Ishikawa (cell line): ENCODE results near the gene BTG1.

Source experiments
- CEBPB ChIP-seq: IDR thresholded peaks from 2 replicates; pipeline ENCODE4 v1.6.1; 2012
- CREB1 ChIP-seq: IDR thresholded peaks from 2 replicates; pipeline ENCODE4 v1.6.1; 2012; ENCODE audit warnings: low read depth
- EGR1 ChIP-seq: IDR thresholded peaks from 2 replicates; pipeline ENCODE4 v1.6.1; 2012
- EP300 ChIP-seq: IDR thresholded peaks from 2 replicates; pipeline ENCODE4 v1.6.1; 2012; ENCODE audit warnings: borderline replicate concordance
- FOXM1 ChIP-seq: IDR thresholded peaks from 2 replicates; pipeline ENCODE4 v1.6.1; 2012; ENCODE audit warnings: low read depth, borderline replicate concordance
- NFIC ChIP-seq: IDR thresholded peaks from 2 replicates; pipeline ENCODE4 v1.6.1; 2012
- RAD21 ChIP-seq: IDR thresholded peaks from 2 replicates; pipeline ENCODE4 v1.6.1; 2012; ENCODE audit warnings: low read depth
- TAF1 ChIP-seq: IDR thresholded peaks from 2 replicates; pipeline ENCODE4 v1.6.1; 2012; ENCODE audit warnings: low read depth, mild to moderate bottlenecking
- TCF12 ChIP-seq: IDR thresholded peaks from 2 replicates; pipeline ENCODE4 v1.6.1; 2012; ENCODE audit warnings: low read depth
- TEAD4 ChIP-seq: IDR thresholded peaks from 2 replicates; pipeline ENCODE4 v1.6.1; 2012
- YY1 ChIP-seq: IDR thresholded peaks from 2 replicates; pipeline ENCODE4 v1.6.1; 2012; ENCODE audit warnings: low read depth
- ZBTB7A ChIP-seq: IDR thresholded peaks from 2 replicates; pipeline ENCODE4 v1.6.1; 2012; ENCODE audit warnings: low read depth
- TF ChIP-seq, protein P1 (sequence below): IDR thresholded peaks from 2 replicates; pipeline ENCODE4 v1.6.1; 2012; ENCODE audit warnings: low read depth, mild to moderate bottlenecking
- TF ChIP-seq, protein P2 (sequence below): IDR thresholded peaks from 2 replicates; pipeline ENCODE4 v1.6.1; 2012
- TF ChIP-seq, protein P3 (sequence below): IDR thresholded peaks from 2 replicates; pipeline ENCODE4 v1.6.1; 2012

Gene BTG1

DNA sequence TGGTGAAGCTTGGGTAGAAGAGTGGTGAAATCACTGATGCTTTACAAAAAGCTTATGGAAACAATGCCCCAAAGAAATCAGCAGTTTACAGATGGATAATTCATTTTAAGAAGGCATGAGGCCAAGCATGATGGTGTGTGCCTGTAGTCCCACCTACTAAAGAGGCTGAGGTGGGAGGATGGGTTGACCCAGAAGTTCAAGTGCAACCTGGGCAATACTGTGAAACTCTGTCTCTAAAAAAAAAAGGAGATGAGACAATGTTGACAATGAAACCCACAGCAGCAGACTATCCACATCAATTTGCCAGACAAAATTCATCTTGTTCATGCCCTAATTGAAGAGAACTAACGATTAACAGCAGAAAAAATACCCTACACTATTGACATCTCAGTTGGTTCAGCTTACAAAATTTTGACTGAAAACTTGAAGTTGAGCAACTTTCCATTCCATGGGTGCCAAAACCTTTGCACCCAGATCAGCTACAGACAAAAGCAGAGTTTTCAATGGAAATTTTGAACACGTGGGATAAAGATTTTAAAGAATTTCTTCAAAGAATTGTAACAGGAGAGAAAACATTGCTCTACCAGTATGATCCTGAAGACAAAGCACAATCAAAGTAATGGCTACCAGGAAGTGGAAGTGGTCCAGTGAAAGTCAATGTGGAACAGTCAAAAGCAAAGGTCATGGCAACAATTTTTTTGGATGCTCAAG is 26.7 kb downstream of the BTG1 start:
- TF ChIP-seq TAF1 = no peak
- TF ChIP-seq, protein P1, sequence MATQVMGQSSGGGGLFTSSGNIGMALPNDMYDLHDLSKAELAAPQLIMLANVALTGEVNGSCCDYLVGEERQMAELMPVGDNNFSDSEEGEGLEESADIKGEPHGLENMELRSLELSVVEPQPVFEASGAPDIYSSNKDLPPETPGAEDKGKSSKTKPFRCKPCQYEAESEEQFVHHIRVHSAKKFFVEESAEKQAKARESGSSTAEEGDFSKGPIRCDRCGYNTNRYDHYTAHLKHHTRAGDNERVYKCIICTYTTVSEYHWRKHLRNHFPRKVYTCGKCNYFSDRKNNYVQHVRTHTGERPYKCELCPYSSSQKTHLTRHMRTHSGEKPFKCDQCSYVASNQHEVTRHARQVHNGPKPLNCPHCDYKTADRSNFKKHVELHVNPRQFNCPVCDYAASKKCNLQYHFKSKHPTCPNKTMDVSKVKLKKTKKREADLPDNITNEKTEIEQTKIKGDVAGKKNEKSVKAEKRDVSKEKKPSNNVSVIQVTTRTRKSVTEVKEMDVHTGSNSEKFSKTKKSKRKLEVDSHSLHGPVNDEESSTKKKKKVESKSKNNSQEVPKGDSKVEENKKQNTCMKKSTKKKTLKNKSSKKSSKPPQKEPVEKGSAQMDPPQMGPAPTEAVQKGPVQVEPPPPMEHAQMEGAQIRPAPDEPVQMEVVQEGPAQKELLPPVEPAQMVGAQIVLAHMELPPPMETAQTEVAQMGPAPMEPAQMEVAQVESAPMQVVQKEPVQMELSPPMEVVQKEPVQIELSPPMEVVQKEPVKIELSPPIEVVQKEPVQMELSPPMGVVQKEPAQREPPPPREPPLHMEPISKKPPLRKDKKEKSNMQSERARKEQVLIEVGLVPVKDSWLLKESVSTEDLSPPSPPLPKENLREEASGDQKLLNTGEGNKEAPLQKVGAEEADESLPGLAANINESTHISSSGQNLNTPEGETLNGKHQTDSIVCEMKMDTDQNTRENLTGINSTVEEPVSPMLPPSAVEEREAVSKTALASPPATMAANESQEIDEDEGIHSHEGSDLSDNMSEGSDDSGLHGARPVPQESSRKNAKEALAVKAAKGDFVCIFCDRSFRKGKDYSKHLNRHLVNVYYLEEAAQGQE = no peak
- TF ChIP-seq RAD21 = no peak
- no peak for TF ChIP-seq EP300
- TF ChIP-seq TCF12 = no peak
- TF ChIP-seq ZBTB7A = no peak
- no peak for TF ChIP-seq EGR1
- TF ChIP-seq FOXM1 = no peak
- TF ChIP-seq NFIC = no peak
- no peak for TF ChIP-seq CEBPB
- TF ChIP-seq, protein P2, sequence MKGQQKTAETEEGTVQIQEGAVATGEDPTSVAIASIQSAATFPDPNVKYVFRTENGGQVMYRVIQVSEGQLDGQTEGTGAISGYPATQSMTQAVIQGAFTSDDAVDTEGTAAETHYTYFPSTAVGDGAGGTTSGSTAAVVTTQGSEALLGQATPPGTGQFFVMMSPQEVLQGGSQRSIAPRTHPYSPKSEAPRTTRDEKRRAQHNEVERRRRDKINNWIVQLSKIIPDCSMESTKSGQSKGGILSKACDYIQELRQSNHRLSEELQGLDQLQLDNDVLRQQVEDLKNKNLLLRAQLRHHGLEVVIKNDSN = no peak
- no peak for TF ChIP-seq TEAD4
- TF ChIP-seq CREB1 = no peak
- TF ChIP-seq YY1 = no peak
- TF ChIP-seq, protein P3, sequence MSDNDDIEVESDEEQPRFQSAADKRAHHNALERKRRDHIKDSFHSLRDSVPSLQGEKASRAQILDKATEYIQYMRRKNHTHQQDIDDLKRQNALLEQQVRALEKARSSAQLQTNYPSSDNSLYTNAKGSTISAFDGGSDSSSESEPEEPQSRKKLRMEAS = no peak

DNA sequence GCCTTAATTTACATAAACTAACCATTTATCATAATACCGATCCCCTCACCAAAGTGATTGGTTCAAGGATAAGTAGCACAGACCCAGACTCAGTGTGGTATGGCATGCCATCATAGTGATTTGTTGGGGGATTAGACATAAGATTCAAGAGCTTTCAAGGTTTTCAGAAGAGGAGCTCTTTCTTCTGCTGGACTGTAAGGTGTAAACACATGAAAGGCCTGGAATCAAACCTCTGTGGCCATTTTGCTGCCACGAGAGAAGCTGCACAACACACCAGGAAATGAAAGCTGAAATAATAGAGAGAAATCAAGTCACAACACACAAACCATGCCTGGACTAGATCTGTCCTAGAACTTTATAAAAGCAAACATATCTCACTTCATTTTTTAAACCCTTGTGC is 30.8 kb downstream of the BTG1 start:
- TF ChIP-seq EP300 = no peak
- TF ChIP-seq CEBPB = no peak
- no peak for TF ChIP-seq ZBTB7A
- TF ChIP-seq, protein P1 = no peak
- TF ChIP-seq RAD21 = no peak
- TF ChIP-seq EGR1 = no peak
- no peak for TF ChIP-seq FOXM1
- TF ChIP-seq YY1 = no peak
- no peak for TF ChIP-seq TCF12
- TF ChIP-seq CREB1 = no peak
- TF ChIP-seq, protein P3 = no peak
- no peak for TF ChIP-seq TEAD4
- TF ChIP-seq, protein P2 = no peak

DNA sequence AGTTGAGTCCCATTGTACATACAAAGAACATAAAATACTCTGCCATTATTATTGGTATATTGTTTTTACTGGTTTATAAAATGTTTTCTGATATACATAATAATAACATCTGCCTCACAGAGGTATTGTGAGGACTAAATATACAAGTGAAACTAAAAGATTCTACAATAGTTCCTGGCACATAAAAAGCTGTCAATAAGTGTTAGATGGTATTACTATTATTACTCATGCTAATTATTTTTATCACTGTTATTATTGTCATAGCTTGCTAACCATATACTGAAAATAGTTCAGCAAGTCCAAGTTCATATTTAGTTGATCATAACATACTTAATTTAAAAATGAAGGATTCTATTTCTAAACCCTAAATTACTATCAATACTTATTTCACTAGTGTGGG is 34.4 kb downstream of the BTG1 start:
- TF ChIP-seq CEBPB = no peak
- no peak for TF ChIP-seq TEAD4
- no peak for TF ChIP-seq CREB1
- no peak for TF ChIP-seq EP300
- TF ChIP-seq NFIC = no peak
- TF ChIP-seq EGR1 = no peak
- TF ChIP-seq ZBTB7A = no peak
- no peak for TF ChIP-seq TCF12
- no peak for TF ChIP-seq TAF1
- TF ChIP-seq, protein P2 = no peak
- no peak for TF ChIP-seq RAD21
- no peak for TF ChIP-seq FOXM1
- TF ChIP-seq YY1 = no peak
- TF ChIP-seq, protein P1 = no peak
- TF ChIP-seq, protein P3 = no peak
